ENCODE measurements around the gene LYZL4.

LYZL4 gene

DNA sequence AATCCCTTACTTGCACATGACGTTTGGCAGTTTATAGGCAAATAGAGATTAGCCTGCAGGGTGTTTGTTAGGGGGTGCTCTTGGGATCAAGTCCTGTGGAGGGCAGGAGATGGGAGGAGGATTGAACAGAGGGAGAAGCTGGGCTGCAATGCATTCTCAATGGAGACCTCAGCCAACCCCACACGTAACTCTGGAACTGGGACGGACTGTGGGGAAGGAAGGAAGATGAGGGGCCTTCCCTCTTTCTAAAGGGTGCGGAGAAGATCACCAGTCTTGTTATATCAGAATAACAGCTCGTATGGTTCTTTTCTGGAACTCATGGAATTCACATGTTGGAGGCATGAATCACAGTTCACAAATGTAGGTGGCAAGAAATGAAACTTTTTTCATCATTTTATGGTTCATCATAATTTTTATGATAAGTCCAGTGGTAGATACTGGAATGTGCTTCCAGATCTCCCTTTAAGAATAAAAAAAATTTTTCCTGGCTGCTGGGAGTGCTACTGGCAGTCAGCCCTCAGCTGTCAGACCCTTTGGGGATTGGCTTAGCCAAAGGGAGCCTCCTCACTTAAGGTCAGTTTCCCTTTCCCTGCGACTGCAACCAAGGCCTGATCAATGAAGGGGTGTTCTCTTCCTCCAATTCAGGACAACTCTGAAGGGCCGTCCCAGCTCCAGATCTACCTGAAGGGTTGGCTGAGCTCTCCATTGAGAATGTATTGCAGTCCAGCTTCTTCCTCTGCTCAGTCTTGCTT, 20.5 kb upstream of the LYZL4 start:
- DNase-seq = no peak

DNA sequence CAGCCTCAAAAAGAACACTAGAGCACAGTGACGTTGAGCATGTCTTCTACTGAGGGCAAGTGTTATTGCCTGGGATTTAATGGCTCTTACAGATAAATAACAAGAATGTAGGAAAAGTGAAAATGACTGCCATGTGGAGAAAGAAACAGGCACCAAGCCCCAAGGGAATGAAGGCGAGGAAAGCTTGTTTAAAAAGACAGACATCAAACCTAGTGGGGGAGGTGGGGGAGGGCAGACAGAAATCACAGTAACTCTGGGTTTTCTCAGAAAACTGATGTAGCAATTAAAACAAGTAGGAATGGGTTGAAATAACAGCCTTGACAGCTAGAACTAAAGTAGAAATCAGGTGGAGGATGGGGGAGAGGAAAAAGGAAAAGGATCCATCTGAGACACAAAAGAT, 18.4 kb upstream of the LYZL4 start:
- no peak for DNase-seq
- intact Hi-C loops (cut with DNase I) = no loop called here

More for the DNA sequence above, 20.5 kb upstream of the LYZL4 start:
- intact Hi-C loops (cut with DNase I) = no loop called here

DNA sequence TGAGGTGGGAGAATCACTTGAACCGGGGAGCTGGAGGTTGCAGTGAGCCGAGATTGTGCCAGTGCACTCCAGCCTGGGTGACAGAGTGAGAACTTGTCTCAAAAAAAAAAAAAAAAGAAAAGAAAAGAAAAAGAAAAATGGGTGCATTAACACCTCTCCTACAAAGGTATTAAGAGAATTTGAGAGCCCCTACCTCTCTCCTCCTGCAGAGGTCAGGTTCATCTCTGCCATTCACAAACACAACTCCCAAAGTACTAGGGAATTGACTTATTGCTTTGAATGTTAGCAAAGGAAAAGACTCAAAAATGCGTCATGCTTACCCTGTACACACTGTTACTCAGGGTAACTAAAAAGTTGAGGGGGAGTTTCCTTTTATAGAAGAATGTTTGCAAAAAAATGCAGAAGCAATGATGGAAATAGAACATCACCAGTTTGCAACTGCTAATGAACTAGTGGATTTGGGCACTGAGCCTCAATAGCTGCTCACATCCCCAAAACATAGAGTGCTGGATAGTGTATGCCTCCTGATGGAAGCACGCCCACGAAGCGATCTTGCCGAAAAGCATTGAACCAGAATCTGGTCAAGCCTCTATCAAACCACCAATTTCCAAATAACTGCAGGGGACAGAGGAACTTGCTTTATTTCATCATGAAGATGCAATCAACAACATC, 15.5 kb upstream of the LYZL4 start:
- intact Hi-C loops (cut with DNase I) = no loop called here
- peak in 3 of 10 donors; percentile 12 to 83 (median 23) for DNase-seq

DNA sequence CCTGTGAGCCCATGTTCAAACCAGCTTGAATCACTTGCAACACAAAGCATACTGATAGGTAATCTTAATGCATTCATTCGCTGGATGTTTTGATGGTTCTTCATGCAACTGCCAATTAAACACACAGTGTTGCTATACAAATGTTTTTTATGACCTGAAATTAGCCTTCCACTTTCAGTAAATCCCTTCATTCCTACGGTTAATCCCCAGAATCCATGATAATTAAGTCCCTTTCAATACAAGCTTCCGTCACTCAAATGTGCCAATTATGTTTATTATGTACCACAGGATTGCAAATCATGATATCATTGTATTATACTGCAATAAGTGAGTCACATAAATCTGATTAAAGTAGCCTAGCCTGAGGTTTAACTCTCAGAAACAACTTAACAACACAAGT, 14.5 kb upstream of the LYZL4 start:
- DNase-seq = no peak
- intact Hi-C loops (cut with DNase I) = no loop called here

DNA sequence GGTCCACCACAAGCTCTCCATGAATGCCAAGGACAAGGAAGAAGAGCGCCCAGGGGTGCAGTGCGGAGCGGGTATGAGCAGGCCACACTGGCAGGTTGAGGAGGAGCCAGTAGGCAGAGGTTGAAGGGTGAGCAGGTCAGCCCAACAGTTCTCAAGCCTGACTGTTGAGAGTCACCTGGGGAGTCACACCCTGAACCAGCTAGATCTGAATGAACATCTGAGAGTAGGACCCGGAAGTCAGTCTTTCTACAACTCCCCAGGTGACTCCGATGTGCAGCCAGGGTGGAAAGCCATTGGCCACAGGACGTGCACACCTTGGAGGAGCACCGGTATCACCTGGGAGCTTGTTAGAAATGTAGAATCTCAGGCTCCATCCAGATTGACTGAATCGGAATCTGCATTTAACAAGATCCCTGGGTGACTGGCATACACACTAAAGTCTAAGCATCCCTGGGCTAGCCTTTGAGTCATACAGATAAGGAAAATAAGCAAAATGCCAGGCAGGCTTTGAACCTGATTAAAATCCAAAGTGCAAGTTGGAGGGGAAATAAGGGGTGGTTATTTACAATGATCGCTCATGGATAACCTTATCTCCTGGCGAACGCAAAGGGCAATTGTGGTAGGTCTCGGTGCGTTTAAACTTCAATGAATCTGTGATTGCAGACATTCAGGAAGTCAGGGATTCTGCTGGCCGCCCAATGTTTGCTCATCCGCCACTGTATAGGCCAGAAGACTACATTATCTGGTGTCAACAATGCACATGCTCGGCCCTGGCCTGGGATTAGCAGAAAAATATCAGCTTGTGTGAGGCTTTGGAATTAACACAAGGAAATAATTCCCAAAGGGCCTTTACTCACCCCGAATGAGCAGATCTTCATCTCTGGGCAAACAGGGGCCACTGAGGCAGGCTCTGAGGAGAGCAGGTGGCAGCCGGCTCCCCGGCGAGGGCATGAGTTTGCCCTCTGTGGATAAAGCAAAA, 11.7 kb upstream of the LYZL4 start:
- no peak for DNase-seq
- intact Hi-C loops (cut with DNase I) = no loop called here

DNA sequence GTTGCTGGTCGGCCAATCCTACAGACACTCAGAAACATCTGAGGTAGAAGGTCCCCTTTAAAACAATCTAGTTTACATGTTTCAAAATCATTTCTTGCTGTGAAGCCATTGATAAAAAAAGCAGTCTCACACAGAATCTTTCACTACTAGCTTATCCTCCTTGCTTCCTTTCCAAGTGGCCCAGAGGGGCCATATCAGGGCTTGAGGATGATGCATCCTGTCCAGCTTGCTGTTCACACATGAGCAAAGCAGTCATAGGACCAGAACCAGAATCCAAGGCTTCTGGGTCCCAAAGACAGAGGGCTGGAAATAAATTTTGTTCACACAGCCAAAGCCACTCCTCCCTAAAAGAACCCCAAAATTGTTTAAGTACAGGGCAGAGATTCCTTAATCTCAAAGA, 9.2 kb upstream of the LYZL4 start:
- DNase-seq = no peak
- intact Hi-C loops (cut with DNase I) = no loop called here

DNA sequence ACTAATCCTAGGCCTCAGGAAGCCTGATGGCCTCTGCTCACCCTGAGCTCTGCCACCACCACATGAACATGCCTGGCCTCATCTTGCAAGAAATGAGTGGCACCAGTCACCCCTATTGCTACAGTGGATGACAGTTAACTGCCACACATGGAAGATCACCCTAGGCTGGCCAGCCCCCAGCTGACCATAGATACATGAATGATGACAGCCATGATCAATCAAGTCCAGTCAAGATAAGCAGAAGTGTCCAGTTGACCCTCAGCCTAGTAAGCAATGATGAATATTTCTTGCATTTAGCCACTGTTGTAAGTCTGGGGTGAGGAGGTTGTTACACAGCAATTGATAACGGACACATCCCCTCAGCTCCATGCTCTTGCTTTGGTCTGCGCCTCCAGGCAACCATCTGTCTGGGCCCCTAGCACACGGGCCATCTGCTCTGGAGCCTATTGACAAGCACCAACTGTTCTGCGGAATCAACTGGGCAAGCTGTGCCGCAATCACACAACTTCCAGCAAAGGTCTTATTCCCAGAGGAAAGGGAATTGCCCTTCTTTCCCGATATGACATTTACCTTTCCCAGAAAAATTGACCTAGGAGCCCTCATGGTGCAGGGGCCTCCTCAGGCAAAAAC, 2.2 kb upstream of the LYZL4 start:
- DNase-seq = no peak
- intact Hi-C loops (cut with DNase I) = no loop called here

DNA sequence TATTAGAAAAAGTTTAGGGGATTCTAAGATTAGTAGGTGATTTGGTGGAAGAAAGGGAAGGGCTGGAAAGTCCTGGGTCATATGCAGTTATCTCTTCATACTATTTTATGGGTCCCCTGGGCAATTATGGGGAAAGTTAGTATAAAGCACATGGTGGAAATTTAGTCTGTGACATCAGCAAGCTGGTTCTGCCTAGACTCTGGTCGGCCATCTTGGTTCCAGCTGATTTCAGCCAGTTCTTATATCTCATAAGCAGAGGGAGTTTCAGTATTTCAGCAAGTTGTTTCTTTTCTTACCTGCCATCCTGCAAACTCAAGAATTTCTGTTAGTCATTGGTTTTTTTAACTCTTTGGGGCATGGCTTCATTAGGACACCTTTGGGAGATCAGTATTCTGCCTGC, 1.0 kb upstream of the LYZL4 start:
- DNase-seq = no peak
- intact Hi-C loops (cut with DNase I) = no loop called here

DNA sequence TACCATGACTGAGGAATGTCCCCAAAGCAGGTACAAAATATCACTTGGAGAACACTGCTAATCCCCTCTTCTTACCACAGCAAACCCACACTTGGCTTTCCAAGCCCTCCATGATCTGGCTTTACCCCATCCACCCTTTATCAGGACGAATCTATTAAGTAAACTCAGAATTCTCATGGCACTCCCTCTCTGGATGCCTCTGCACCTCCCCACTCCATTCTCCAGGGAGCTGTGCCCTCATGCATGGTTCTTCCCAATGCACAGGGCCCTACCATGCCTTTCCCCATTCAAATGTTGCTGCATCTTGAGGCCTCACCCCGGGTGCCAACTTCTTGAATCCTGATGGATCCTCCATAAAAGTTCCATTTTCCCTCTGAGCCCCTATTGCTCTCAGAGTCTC, 2.3 kb downstream of the LYZL4 start:
- DNase-seq = no peak
- intact Hi-C loops (cut with DNase I) = no loop called here

DNA sequence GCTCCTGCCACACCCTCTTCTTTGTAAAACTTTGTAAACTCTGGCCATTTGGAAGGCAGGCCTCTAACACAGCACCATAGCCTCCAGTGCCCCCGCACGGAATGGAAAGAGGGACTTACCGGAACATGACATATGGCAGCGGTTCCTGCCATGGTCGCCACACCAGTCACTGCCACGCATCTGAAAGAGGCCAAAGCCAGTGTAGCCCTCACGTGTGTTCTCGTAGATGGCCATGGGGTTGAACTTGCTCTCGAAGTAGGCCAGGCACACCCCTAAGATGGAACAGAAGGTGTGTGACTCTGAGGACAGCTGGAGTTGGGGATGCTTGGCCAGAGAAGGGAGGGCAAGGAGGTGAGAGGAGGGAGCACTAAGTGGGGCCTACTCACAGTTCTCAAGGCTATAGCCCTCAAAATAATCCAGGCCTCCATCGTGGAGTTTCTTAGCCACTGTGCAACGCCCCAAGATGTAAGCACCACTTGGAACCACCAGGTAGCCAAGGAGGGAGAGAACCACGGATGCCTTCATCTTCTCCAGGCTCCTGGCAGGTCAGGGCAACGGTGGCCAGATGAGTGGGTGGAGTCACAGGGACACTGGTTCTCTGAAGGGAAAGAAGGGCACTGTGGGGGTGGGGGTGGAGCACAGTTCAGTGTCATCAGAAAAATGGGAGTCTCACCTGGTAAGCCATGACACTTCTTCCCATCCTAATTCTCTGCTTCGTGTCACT, 3.5 kb downstream of the LYZL4 start:
- no peak for DNase-seq
- intact Hi-C loops (cut with DNase I) = no loop called here

DNA sequence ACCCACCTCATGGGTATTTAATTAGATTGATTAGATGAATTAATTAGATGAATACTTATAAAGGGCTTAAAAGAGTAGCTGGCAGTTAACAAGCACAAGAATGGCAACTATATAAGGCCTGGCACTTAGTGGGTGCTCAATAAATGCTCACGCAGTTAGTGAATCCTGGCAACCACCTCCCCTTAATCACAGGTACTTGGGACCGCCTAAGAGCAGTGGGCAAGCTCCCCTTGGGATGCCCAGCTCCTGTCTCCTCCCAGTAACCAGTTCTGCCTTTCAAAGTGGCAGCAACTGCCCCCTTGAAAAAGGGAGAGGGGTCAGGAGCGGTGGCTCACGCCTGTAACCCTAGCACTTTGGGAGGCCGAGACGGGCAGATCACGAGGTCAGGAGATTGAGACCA, 4.6 kb downstream of the LYZL4 start:
- intact Hi-C loops (cut with DNase I) = no loop called here
- DNase-seq = no peak

DNA sequence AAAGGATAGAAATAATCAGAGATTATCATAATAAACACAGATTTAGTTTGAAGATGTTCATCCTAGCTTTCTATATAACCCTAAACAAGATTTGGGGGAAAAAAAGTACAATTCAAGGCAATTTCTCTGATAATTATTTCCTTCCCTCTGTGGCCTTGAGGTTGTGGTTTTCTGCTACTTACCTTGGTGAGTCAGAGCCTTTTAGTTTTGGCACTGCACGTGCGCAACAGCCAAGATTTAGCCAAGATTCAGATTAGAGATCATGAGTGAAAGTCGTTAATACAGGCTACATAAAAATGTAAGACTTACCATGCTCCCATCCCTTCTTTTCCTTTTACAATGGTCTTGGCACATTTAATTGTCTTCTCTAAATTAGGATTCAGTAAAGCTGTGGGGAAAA, 6.7 kb downstream of the LYZL4 start:
- no peak for DNase-seq
- intact Hi-C loops (cut with DNase I) = no loop called here

DNA sequence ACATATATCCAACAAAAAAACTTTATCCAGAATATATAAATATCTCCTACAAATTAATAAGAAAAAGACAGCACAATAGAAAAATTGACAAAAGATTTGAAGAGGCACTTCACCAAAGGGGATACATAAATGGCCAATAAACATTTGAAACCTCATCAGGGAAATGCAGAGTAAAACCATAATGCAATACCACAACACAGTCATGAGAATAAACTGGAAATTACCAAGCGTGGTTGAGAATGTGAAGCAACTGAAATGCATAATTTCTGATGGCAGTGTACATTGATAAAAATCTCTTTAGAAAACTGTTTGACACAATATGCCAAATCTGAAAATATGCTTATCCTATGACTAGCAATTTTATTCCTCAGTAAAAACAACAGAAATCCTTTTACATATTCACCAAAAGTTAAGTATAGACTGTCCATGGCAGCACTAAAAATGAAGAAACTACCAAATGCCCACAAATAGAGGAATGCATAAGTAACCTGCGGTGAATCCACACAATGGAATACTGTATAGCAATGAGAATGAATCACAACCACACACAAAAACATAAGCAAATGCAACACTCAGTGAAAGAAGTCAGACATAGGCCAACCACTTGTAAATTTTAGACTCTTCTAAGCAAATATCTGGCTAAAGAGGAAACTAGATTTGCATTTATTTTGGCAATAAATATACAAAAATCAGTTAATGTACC, 7.9 kb downstream of the LYZL4 start:
- intact Hi-C loops (cut with DNase I) = no loop called here
- DNase-seq = no peak

DNA sequence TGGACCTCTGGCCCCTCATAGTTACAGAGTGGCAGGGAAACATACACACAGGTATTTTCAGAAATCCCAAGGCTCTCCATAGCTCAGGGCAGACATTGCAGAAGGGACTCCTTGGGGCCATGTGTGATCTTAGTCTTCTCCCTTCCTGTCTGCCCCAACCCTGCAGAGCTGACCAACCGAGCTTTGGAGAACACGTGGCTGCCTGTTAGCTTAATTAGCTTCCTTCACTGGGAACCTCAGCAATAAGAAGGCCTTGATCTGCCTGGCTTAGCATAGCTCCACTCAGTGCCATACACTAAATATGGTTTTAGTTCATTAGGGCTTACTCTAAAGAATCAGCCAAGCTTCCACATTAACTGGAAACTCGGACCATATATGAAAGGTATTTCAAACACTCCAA, 12.3 kb downstream of the LYZL4 start:
- intact Hi-C loops (cut with DNase I) = no loop called here
- no peak for DNase-seq

DNA sequence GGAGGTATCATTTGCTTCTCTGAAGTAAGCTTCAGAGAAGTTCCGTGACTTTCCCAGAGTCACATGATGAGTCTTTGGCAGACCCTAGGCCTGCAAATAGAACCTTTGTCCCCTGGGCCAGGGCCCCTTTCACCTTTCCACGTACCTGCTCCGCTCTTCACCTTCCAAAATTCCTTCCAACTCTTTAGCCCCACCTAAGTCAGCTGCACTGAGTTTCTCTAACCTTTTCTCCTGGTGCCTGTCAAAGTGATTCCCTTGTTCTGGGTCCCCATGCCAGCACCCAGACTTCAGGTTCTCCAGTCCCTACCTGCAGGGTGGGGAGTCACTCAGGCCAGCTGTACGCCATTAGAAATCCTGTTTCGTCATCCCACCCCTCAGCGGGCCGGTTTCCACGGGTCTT, 12.8 kb downstream of the LYZL4 start:
- intact Hi-C loops (cut with DNase I) = no loop called here
- no peak for DNase-seq

DNA sequence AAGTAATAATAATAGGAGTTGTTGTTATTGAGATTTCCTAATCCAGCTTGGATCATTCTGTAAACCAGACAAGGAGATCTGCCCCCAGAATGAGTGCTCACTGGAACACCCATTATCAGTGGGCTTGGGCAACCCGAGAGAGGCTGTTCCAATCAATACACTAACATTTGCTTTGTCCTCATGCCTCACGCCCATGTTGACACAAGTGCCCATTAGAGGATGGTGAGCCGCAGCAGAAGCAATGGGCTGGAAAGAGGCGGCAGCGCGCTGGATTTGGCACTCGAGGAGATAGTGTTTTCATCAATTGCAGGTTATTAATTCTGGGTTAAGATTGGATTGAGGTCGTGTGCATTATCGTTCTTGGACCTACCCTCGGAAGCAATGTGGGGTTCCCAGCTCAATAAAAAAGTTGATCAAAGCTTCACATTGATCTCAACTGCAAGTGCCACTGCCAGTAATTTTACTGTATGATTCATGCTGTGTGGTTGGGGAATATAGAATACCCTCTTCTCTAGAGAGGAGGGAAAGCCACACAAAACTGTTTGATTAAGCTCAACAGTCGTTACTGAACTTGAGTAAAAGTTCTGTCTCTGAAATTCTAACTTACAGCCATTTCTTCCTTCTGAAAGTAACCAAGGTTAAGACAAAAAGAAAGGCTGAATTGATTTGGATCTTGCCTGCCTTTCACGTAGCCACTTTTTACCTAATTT, 15.7 kb downstream of the LYZL4 start:
- DNase-seq = no peak
- intact Hi-C loops (cut with DNase I) = no loop called here

DNA sequence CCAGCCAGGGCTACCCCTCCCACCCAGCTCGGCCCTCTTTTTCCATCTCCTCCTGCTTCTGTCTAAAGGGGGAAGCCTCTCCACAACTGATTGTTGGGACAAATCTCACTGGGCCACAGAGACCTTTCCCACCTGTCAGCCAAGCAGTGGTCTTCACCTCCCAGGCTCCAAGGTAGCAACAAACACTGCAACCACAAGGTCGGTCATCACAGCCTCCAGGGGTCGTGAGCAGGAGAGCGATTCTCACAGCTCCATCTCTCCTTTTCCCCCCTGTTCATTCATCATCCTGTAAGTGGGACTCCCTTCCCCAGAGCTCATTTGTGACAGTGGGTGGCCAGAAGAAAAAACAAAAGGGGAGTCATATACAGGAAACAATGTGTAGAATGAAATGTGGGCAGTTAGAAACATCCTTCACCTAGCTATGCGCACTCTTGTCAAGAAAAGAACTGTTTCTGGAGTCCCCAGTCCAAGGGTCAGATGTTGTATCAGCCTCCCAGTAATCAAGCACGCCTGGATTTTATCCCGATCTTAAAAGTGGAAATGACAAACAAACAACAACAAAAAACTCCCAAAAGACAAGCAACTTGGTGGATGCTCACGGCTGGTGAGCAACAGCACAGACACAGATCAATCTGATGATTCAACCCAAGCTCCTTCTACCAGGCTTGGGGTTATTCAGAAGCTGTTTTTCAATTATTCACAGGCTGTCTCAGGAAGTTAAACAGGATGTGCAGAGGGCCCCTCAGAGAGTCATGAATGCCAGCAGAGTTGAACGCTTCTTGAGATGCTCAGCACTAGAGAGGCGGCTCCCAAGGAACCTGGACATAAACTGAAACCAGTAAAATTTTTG, 22.4 kb downstream of the LYZL4 start:
- intact Hi-C loops (cut with DNase I) = no loop called here
- DNase-seq = no peak

DNA sequence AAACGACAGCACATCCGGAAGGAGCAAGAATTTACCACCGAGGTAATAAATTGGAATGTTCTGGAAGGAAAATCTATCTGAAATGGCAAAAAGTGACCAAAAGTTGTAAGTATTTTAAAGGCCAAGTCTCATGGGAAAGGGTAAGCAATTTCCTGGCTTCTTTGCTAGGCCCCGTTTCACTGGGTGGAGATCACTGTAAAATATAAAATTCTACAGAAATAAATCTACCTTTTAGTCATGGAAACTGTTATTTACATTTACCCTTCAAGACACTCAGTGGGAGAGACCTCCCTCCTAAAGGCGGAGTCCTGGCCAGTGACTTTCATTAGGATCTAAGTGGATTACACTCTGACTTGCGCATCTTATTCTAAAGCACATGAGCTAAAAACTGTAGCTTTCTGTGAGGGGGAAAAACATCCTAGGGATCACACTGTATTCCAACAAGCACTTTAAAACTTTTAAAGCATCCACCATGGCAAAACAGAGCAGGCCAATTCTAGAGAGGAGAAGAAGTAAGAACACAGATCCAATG, 28.8 kb downstream of the LYZL4 start:
- DNase-seq = no peak
- intact Hi-C loops (cut with DNase I) = no loop called here

Measured in posterior cingulate gyrus (tissue), 11 donors.